HG03575 (cell line): ENCODE measurements around the gene FNIP2.
A peak's percentile ranks its signal among the peaks of the same experiment; 100 is the strongest.
"Not testable (repeated sequence)": the region's sequence is repeated elsewhere in the genome, so short reads cannot be mapped to it uniquely, and the experiment has no call there.

Experiments used
- ATAC-seq: cut with Tn5 transposase; IDR thresholded peaks from one replicate; pipeline ENCODE4 v1.9.1; 2021; ENCODE audit not compliant: unreplicated experiment, insufficient number of reproducible peaks, low FRiP score; ENCODE audit errors: extremely low read depth

FNIP2 gene

DNA sequence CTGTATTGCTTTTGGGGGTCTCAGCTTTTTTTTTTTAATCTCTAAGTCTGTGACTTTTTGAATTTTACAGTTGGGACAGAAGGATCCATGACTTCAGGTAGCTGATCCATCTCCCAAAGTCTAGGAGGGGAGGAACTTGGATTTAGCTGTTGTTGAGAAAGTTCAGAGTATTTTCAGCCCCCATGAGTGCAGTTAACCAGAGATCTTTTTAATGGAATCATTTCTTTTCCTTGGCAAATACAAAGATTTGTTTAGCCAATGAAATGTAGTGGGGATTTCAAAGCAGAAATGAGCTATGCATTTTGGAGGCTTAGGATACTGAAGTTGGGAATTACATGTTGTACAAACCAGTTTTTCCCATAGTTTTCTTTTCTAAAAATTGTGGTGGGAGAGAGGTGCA, 18.1 kb downstream of the FNIP2 start:
- no peak for ATAC-seq

GRCh38 chr4:158787709-158788475, 19.1 kb downstream of the FNIP2 start:
- ATAC-seq: no peak

- no peak for ATAC-seq
These were observed 19.7 kb downstream of the FNIP2 start for GRCh38 chr4:158788516-158788915.

DNA sequence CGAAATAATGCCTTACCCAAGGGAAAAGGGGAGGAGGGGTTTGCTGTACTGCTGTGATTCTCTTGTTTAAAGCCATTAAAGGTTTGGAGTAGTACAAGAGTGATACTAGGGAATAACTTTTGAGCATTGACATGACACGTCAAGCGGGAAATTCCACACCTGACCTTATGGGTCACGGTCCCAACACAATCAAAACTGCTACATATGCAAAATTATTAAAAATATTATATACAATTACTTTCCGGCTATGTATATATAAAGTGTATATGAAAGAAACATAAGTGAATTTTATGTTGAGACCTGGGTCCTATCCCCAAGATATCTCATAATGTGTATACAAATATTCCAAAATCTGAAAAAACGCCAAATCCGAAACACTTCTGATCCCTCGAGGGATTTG, 21.0 kb downstream of the FNIP2 start:
- no peak for ATAC-seq

DNA sequence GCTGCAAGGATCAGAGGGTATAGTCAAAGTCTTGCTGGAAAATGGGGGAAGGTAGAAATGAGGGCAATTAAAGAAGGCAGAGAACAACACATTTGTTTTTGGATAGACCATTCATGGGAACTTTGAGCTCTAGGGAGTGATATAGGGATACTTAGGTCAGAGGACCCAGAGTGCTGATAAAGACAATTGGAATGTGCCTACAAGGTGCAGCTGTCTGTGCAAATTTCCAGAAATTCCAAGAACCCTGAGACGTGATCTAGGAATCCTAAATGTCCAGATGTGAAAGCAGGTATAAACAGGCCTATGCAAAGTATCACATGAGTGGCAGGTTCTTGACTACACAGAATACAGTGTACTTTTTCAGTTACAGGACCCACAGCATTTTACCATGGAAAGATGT, 24.2 kb downstream of the FNIP2 start:
- no peak for ATAC-seq

- not testable (repeated sequence) for ATAC-seq
These were observed 24.6 kb downstream of the FNIP2 start for GRCh38 chr4:158793430-158793829.

DNA sequence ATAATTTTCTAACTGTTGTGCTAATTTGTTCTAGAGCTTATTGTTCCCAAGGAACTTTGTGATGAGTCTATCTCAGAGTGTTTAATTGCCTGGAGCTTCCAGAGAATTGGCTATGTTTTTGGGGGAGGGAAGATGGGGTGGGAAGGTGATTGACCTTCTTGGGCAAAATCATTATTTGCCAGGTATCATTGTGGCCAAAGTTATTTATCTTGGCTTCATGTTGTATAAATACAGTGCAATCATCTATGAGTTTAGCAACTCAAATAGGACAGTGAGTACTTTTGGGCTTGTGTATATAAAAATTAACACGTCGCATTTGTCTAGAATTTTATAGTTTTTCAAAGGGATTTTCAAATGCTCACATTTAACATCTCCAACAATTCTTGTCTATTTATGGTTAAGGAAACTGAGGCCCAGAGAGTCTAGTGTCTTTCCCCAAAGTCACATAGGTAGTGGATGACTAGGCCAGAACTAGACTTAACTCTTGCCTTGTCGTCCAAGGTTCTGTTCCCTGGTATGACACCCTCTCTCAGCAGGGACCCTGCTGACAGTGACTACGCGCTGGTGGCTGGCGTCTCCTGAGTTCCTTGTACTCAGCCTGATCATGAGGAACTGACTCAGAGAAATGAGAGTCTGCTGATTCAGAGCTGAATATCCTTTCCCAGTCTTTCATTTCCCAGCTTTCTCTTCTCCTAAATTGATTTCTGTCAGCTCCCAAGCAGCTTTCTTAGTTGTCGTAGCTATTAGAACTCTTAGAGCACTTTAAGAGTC, 27.7 kb downstream of the FNIP2 start:
- no peak for ATAC-seq

DNA sequence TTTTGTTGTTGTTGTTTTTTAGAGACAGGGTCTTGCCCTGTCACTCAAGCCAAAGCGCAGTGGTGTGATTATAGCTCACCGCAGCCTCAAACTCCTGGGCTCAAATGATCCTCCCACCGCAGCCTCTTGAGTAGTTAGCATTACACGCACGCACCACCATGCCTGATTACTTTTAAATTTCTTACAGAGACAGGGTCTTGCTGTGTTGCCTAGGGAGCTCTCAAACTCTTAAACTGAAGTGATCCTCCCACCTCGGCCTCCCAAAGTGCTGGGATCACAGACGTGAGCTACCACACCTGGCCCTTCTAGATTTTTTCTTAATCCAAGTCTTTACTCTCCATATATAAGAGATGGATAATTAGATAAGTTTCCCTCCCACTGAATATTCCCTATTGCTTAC, 29.2 kb downstream of the FNIP2 start:
- ATAC-seq: no peak

GRCh38 chr4:158799013-158799770, 30.4 kb downstream of the FNIP2 start:
- ATAC-seq: no peak

DNA sequence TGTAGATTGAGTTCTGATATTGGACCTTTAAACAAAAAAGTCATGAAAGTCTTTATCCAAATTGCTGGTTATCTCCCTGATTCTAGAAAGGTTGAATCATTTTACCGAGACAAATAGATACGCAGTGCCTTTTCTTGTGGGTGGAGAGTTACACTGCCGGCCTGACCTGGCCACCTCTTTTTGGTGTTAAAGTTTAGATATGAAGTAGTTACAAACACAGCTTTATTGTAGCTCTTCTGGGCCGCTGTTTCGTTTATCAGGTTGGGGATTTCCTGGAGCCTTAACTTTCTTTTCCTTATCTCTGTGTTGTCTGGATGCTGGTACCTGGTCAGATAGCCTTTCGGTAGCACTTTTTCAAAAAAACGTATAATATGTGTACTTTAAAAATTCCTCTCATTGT, 31.0 kb downstream of the FNIP2 start:
- no peak for ATAC-seq

DNA sequence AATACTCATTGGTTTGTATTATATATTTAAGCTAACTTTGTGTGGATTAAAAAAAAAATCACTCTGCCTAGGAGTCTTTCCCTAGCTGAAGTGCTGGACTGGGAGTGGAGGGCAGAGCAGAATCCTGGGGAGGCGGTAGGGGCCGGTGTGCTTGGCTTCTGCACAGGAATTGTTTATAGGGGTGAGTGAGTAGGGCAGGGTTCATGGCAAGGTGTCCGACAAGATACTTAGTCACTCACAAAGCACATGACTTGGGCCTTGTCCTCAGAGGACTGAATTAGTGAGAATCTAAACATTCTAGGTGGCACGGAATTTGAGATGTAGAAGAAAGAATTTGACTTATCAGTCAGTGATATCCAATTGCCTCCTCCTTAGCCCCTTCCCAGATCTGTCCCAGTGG, 32.2 kb downstream of the FNIP2 start:
- no peak for ATAC-seq

GRCh38 chr4:158801677-158802076, 32.9 kb downstream of the FNIP2 start:
- no peak for ATAC-seq

- ATAC-seq: no peak
These were observed 34.1 kb downstream of the FNIP2 start for GRCh38 chr4:158802914-158803313.

GRCh38 chr4:158805635-158806471, 37.0 kb downstream of the FNIP2 start:
- ATAC-seq: no peak

DNA sequence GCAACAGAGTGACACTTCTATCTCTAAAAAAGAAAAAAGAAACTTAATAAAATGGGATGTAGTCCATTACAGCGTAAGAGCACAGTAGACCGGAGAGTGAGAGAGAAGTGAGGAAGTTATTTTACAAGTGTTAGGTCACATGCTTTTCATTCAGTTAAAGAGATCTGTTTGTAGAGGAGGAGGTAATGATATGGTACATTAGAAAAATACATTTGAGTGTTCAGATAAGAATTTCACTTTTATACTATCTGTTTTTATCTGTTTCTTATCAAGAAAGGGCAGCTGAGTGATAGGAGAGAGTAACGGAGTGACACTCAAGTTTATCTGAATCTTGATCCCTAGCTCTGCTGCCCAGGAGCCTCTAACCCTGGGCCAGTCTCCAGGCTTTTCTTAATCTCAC, 38.9 kb downstream of the FNIP2 start:
- ATAC-seq: no peak

DNA sequence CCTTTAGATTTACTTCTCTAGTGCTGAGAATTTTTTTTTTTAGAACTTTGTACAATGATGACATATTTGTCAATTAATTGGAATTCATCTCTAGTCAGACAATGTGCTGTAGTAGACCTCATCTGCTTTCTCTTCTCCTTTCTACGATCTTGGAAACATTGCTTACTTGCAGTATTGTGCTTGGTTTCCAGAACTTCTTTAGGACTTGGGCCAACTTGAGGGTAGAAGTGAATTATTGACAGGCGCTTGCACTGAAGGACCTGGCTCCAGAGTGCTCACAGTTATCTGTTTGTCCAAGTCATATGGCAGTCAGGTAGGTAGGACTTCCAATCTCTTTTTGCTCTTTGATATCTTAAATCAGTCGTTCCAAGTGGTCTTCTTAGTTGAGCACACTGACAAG, 39.6 kb downstream of the FNIP2 start:
- no peak for ATAC-seq

GRCh38 chr4:158809208-158809607, 40.4 kb downstream of the FNIP2 start:
- not testable (repeated sequence) for ATAC-seq

DNA sequence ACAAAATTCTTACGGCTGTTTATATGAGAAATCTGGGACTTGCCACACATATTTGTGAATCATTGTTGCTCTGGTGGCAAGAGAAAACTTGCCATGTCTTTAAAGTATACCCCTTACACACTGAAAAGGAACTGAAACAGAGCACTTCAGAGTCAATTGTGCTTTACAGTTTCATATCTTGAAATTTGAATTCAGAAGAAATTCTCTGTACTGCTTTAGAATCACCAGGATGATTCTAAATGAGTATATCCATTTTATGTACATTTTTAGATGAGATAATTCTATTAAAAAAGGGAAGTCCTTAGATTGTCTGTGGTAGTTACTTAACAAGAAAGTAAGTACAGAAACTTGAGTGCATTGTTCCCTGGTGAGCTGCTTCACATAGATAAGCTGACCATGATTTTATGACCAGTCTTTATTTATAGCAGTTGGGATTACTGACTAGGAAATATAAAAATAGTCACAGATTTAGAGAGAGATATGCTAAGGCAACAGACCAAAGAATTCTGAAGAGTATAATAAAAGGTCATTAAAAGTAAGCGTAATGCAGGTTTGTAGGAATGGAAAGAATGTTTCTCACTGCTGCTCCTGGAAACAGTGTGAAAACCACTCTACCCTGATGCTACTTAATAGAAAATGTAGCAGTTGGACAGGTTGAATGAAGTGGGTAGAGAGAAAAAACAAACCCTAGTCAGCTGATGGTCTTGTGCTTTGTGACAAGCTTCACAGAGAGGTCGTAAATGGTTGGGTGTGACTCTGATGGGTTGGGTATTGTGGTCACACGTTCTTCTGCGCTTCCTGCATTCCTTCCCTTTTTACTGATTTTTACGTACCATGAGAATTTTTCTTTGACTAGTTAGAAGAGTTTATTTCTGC, 41.0 kb downstream of the FNIP2 start:
- ATAC-seq: peak; percentile 77
